Neural progenitor cell (in vitro differentiated cells): ENCODE measurements around the gene ACBD3. TPM values are rescaled to one million over a fixed set of nuclear protein-coding genes. Genes with fewer than 3 reads are reported as not detected.

Source experiments
- DNase-seq: peaks from one replicate; pipeline ENCODE4 v3.0.0-alpha.2; 2016; ENCODE audit warnings: low spot score
- H2AFZ ChIP-seq: fragments of 200-600 bp; sonication (generic); replicated peaks from 2 replicates; pipeline ENCODE4 v1.6.1; 2016; ENCODE audit warnings: antibody characterized with exemption
- H3F3A ChIP-seq: fragments of 200-600 bp; sonication (generic); 2 replicates; pipeline ENCODE4 v1.6.1; 2016; ENCODE audit warnings: antibody characterized with exemption, low read depth
- H3K27ac ChIP-seq: fragments of 200-600 bp; sonication (generic); 2 replicates; pipeline ENCODE4 v1.5.1; 2016; ENCODE audit warnings: mild to moderate bottlenecking
- H3K27me3 ChIP-seq: fragments of 200-600 bp; sonication (generic); 2 replicates; pipeline ENCODE4 v1.6.1; 2016; ENCODE audit warnings: mild to moderate bottlenecking, moderate library complexity
- H3K36me3 ChIP-seq: fragments of 200-600 bp; sonication (generic); 2 replicates; pipeline ENCODE4 v1.5.1; 2016
- H3K4me1 ChIP-seq: fragments of 200-600 bp; sonication (generic); 2 replicates; pipeline ENCODE4 v1.6.1; 2016; ENCODE audit warnings: mixed run types
- H3K4me2 ChIP-seq: fragments of 200-600 bp; sonication (generic); 2 replicates; pipeline ENCODE4 v1.6.1; 2016
- H3K4me3 ChIP-seq: fragments of 200-600 bp; sonication (generic); 2 replicates; pipeline ENCODE4 v1.5.1; 2016
- H3K79me2 ChIP-seq: fragments of 200-600 bp; sonication (generic); 2 replicates; pipeline ENCODE4 v1.6.1; 2016; ENCODE audit warnings: low read depth
- H3K9ac ChIP-seq: fragments of 200-600 bp; sonication (generic); 2 replicates; pipeline ENCODE4 v1.6.1; 2016
- H3K9me3 ChIP-seq: fragments of 200-600 bp; sonication (generic); 2 replicates; pipeline ENCODE4 v1.5.1; 2016; ENCODE audit warnings: low read depth
- H4K20me1 ChIP-seq: fragments of 200-600 bp; sonication (generic); 2 replicates; pipeline ENCODE4 v1.6.1; 2016; ENCODE audit warnings: low read depth
- H3K27ac Mint-ChIP-seq: 3 replicates; pipeline ENCODE4 v1.8.0; 2021; ENCODE audit warnings: mixed read lengths
- H3K27me3 Mint-ChIP-seq: 2 replicates; pipeline ENCODE4 v1.8.0; 2022; ENCODE audit warnings: low read depth, mild to moderate bottlenecking, inconsistent platforms, moderate library complexity, mixed read lengths; ENCODE audit not compliant: insufficient read depth
- H3K36me3 Mint-ChIP-seq: 3 replicates; pipeline ENCODE4 v1.8.0; 2021; ENCODE audit warnings: mixed read lengths
- H3K4me1 Mint-ChIP-seq: 3 replicates; pipeline ENCODE4 v1.8.0; 2021; ENCODE audit warnings: mixed read lengths
- H3K4me3 Mint-ChIP-seq: 3 replicates; pipeline ENCODE4 v1.8.0; 2021; ENCODE audit warnings: mild to moderate bottlenecking, moderate library complexity, mixed read lengths
- H3K9me3 Mint-ChIP-seq: 3 replicates; pipeline ENCODE4 v1.8.0; 2020; ENCODE audit warnings: mixed read lengths
- CTCF ChIP-seq: fragments of 200-600 bp; sonication (generic); IDR thresholded peaks from 2 replicates; pipeline ENCODE4 v1.5.1; 2017; ENCODE audit warnings: antibody characterized with exemption, mild to moderate bottlenecking
- EZH2 ChIP-seq: fragments of 200-600 bp; sonication (generic); IDR thresholded peaks from 2 replicates; pipeline ENCODE4 v1.6.1; 2017; ENCODE audit warnings: antibody characterized with exemption, mild to moderate bottlenecking, moderate library complexity
- EZH2phosphoT487 ChIP-seq: fragments of 200-600 bp; sonication (generic); IDR thresholded peaks from 2 replicates; pipeline ENCODE4 v1.6.1; 2017; ENCODE audit warnings: antibody characterized with exemption
- total RNA-seq: library from RNA; depleted of rRNA; stranded (reverse); fragments of >200 nt; gene quantifications from 2 replicates; pipeline ENCODE4 v1.2.3, GENCODE V29; 2015; ENCODE audit warnings: low replicate concordance

The ACBD3 gene
- total RNA-seq, 1 donor from 2014 or later = 32.3 TPM

GRCh38 chr1:226111883-226112261 is 74.7 kb downstream of the ACBD3 start:
- Histone ChIP-seq H2AFZ (no peak overlapping the region), H3K9ac (no peak overlapping the region), H3K36me3 (no peaks in the 10 kb centered on the region), H3K27ac (no peak overlapping the region), H4K20me1 (peaks cover 5% of the 10 kb centered on the region), H3K9me3 (no peaks in the 10 kb centered on the region), H3F3A (peaks cover 63% of the 10 kb centered on the region), H3K27me3 (peaks cover 20% of the 10 kb centered on the region), H3K79me2 (no peaks in the 10 kb centered on the region), H3K4me1 (peaks cover 36% of the 10 kb centered on the region), H3K4me2 (peak overlapping the region; percentile 74), H3K4me3 (no peak overlapping the region)
- no peaks in the 10 kb centered on the region for H3K36me3 Mint-ChIP-seq
- H3K27ac Mint-ChIP-seq = no peak overlapping the region
- TF ChIP-seq EZH2 = no peak
- no peak for TF ChIP-seq CTCF
- no peak for TF ChIP-seq EZH2phosphoT487
- peaks cover 11% of the 10 kb centered on the region for H3K27me3 Mint-ChIP-seq
- H3K4me3 Mint-ChIP-seq = no peak overlapping the region
- H3K9me3 Mint-ChIP-seq = peaks cover 2% of the 10 kb centered on the region
- peaks cover 33% of the 10 kb centered on the region for H3K4me1 Mint-ChIP-seq
- peak; percentile 54 for DNase-seq

- Histone ChIP-seq H3K4me2 (peak overlapping the region; percentile 74), H4K20me1 (peaks cover 5% of the 10 kb centered on the region), H3K27me3 (peaks cover 20% of the 10 kb centered on the region), H3K27ac (no peak overlapping the region), H3F3A (peaks cover 63% of the 10 kb centered on the region), H3K4me1 (peaks cover 36% of the 10 kb centered on the region), H3K36me3 (no peaks in the 10 kb centered on the region), H3K79me2 (no peaks in the 10 kb centered on the region), H2AFZ (no peak overlapping the region), H3K4me3 (peak overlapping the region; percentile 80), H3K9ac (no peak overlapping the region), H3K9me3 (no peaks in the 10 kb centered on the region)
- H3K36me3 Mint-ChIP-seq = no peaks in the 10 kb centered on the region
- peaks cover 9% of the 10 kb centered on the region for H3K27me3 Mint-ChIP-seq
- no peak for DNase-seq
- H3K9me3 Mint-ChIP-seq = peaks cover 2% of the 10 kb centered on the region
- peak overlapping the region; percentile 82 for H3K4me3 Mint-ChIP-seq
- H3K4me1 Mint-ChIP-seq = peaks cover 33% of the 10 kb centered on the region
- H3K27ac Mint-ChIP-seq = peak overlapping the region; percentile 50
- TF ChIP-seq EZH2phosphoT487 = no peak
- peak; percentile 3 for TF ChIP-seq EZH2
- no peak for TF ChIP-seq CTCF
Observed at GRCh38 chr1:226111098-226111882, 75.3 kb downstream of the ACBD3 start.

- H3K9me3 ChIP-seq = no peaks in the 10 kb centered on the region
- peaks cover 20% of the 10 kb centered on the region for H3K27me3 ChIP-seq
- H4K20me1 ChIP-seq = peaks cover 5% of the 10 kb centered on the region
- H3K36me3 ChIP-seq = no peaks in the 10 kb centered on the region
- H3K9ac ChIP-seq = no peak overlapping the region
- Mint-ChIP-seq H3K4me3 (peak overlapping the region; percentile 82), H3K27me3 (peaks cover 9% of the 10 kb centered on the region), H3K9me3 (no peaks in the 10 kb centered on the region), H3K36me3 (no peaks in the 10 kb centered on the region), H3K27ac (no peak overlapping the region), H3K4me1 (peaks cover 33% of the 10 kb centered on the region)
- H3K4me2 ChIP-seq = peak overlapping the region; percentile 74
- H3F3A ChIP-seq = peaks cover 63% of the 10 kb centered on the region
- peak overlapping the region; percentile 66 for H2AFZ ChIP-seq
- TF ChIP-seq EZH2 (peak; percentile 59), CTCF (no peak)
- DNase-seq = peak; percentile 69
- no peak overlapping the region for H3K27ac ChIP-seq
- H3K79me2 ChIP-seq = no peaks in the 10 kb centered on the region
- H3K4me3 ChIP-seq = peak overlapping the region; percentile 80
- peaks cover 36% of the 10 kb centered on the region for H3K4me1 ChIP-seq
Observed at GRCh38 chr1:226110249-226111097, 76.1 kb downstream of the ACBD3 start.
